Subcutaneous abdominal adipose tissue (tissue), 5 donors: ENCODE results near the gene FAAP20.

Source experiments
- H3K27ac ChIP-seq: one replicate; pipeline ENCODE4 v1.7.0; 2013; ENCODE audit warnings: low read depth, mild to moderate bottlenecking, inconsistent platforms, low read length, moderate library complexity
- H3K27me3 ChIP-seq, 5 donors: one replicate each; pipeline ENCODE4 v1.7.0; 2013; ENCODE audit warnings: low read length in 5 of 5, inconsistent platforms in 1 of 5; ENCODE audit not compliant: control insufficient read depth in 5 of 5, insufficient read depth in 4 of 5
- H3K36me3 ChIP-seq, 5 donors: one replicate each; pipeline ENCODE4 v1.7.0; 2013; ENCODE audit warnings: low read length in 5 of 5; ENCODE audit not compliant: control insufficient read depth in 5 of 5, insufficient read depth in 5 of 5
- H3K4me1 ChIP-seq, 5 donors: one replicate each; pipeline ENCODE4 v1.7.0; 2013; ENCODE audit warnings: low read length in 5 of 5, mild to moderate bottlenecking in 3 of 5, moderate library complexity in 1 of 5; ENCODE audit not compliant: control insufficient read depth in 5 of 5, insufficient read depth in 5 of 5
- H3K4me3 ChIP-seq, 5 donors: one replicate each; pipeline ENCODE4 v1.7.0; 2013; ENCODE audit warnings: low read length in 5 of 5, low read depth in 1 of 5
- H3K9ac ChIP-seq, 5 donors: one replicate each; pipeline ENCODE4 v1.7.0; 2013; ENCODE audit warnings: low read length in 5 of 5, mild to moderate bottlenecking in 4 of 5, moderate library complexity in 3 of 5
- H3K9me3 ChIP-seq, 5 donors: one replicate each; pipeline ENCODE4 v1.7.0; 2013; ENCODE audit warnings: low read length in 5 of 5; ENCODE audit not compliant: control insufficient read depth in 5 of 5
- donor health status: healthy.
- donor health status: healthy.
- donor health status: healthy.
- donor health status: healthy.
- donor health status: healthy.

The FAAP20 gene

DNA sequence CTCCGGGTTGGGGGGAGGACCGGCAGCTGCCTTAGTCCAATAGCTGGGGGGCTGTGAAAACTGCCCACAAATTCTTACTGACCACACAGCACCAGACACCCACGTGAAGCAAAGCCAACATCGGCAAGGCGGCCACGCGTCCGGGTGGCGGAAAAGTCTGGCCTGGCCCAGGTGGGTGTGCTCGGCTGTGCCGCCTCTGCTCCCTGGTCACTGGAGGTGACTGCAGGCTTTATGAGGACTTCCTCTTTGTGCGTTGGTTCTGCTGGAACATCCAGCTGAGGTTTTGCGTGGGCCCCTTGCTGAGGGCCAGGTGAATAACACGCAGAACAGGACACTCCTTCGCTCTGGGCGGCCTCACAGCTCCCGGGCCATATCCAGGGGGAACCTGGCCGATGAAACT, 35.4 kb downstream of the FAAP20 start:
- Histone ChIP-seq H3K4me1 (no peaks in the 10 kb centered on the region), H3K27ac (no peak overlapping the region), H3K4me3 (no peak overlapping the region), H3K9me3 (peaks cover 0 to 8% (median 0%) of the 10 kb centered on the region in 5 donors), H3K36me3 (no peaks in the 10 kb centered on the region), H3K9ac (no peak overlapping the region), H3K27me3 (peaks cover 0 to 5% (median 2%) of the 10 kb centered on the region in 5 donors)

DNA sequence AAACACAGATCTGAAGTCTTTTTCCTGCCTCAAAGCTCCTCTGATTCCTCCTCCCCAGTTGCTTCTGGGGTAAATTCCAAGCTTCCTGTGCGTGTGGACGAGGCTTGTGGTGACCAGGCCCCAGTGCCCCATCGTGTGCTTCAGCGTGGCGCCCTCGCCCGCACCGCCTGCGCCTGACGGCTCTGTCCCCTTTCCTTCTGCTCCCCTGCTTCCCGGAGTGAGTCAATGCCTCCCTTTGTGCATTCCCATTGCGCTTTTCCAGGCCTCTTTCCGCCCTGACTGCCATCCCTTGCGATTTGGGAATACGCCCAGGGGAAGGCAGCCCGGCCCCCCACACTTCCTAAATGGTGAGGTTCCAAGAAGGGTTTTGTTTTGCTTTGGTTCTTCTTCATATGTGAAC, 36.3 kb downstream of the FAAP20 start:
- Histone ChIP-seq H3K9me3 (peaks cover 0 to 5% (median 0%) of the 10 kb centered on the region in 5 donors), H3K4me3 (no peak overlapping the region), H3K36me3 (no peaks in the 10 kb centered on the region), H3K4me1 (no peaks in the 10 kb centered on the region), H3K9ac (no peak overlapping the region), H3K27me3 (peaks cover 0 to 5% (median 2%) of the 10 kb centered on the region in 5 donors), H3K27ac (no peak overlapping the region)

DNA sequence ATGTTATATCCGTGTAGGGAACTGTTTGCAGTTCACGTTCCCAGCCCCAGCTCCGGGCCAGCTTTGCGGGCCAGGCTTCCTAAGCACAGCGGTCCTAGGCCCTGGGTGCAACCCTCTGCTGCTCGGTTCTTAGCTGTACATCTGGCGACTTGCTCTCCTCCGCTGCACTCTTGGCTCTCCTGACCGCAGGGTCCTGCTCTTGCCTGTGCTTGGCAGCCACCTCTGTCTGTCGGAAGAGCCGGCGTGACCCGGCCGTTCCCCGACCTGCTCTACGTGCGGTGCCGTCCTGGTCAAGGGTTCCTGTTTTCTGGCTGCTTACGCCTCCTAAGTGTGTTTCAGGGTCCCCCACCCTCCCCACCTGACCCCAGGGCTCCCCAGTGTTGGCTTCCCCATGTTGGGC, 36.7 kb downstream of the FAAP20 start:
- no peaks in the 10 kb centered on the region for H3K36me3 ChIP-seq
- H3K4me1 ChIP-seq: no peaks in the 10 kb centered on the region
- peaks cover 0 to 5% (median 0%) of the 10 kb centered on the region in 5 donors for H3K9me3 ChIP-seq
- H3K27me3 ChIP-seq: peaks cover 0 to 6% (median 2%) of the 10 kb centered on the region in 5 donors
- no peak overlapping the region for H3K27ac ChIP-seq
- no peak overlapping the region for H3K4me3 ChIP-seq
- no peak overlapping the region for H3K9ac ChIP-seq

DNA sequence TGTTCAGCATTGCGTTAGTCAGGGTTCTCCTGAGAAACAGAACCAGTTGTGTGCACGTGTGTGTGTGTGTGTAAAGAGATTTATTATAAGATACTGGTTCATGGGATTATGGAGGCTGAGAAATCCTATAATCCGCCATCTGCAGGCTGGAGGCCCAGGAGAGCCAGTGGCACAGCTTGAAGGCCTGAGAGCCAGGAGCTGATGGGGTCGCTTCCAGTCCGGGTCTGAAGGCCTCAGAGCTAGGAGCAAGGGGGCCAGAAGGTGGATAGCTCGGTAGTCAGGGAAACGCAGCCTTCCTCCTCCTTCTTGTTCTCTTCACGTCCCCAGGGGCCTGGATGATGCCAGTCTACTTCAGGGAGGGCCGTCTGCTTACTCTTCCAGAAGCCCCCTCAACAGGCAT, 37.7 kb downstream of the FAAP20 start:
- Histone ChIP-seq H3K36me3 (no peaks in the 10 kb centered on the region), H3K9me3 (peaks cover 0 to 5% (median 0%) of the 10 kb centered on the region in 5 donors), H3K9ac (no peak overlapping the region), H3K4me3 (no peak overlapping the region), H3K4me1 (no peaks in the 10 kb centered on the region), H3K27me3 (peaks cover 0 to 8% (median 2%) of the 10 kb centered on the region in 5 donors), H3K27ac (no peak overlapping the region)

DNA sequence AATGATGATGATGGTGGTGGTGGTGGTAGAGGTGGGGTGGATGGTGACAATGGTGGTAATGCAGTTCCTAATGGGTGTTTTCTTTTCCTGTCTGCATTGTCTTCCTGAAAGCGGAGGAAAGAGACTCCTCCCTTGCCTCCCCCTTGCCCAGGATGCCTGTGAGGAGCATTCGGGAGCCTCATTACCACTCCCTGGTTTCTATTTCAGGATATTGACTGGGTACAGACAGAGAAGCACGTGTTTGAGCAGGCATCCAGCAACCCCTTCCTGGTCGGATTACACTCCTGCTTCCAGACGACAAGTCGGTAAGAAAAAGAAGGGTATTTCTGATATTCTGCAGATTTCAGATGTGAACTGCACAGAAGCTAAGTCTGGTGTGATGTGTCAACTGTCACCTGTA, 38.8 kb downstream of the FAAP20 start:
- H3K4me1 ChIP-seq: no peaks in the 10 kb centered on the region
- H3K9ac ChIP-seq: no peak overlapping the region
- no peak overlapping the region for H3K4me3 ChIP-seq
- peaks cover 0 to 5% (median 0%) of the 10 kb centered on the region in 5 donors for H3K9me3 ChIP-seq
- no peak overlapping the region for H3K27ac ChIP-seq
- no peaks in the 10 kb centered on the region for H3K36me3 ChIP-seq
- peaks cover 0 to 4% (median under 1%) of the 10 kb centered on the region in 5 donors for H3K27me3 ChIP-seq

DNA sequence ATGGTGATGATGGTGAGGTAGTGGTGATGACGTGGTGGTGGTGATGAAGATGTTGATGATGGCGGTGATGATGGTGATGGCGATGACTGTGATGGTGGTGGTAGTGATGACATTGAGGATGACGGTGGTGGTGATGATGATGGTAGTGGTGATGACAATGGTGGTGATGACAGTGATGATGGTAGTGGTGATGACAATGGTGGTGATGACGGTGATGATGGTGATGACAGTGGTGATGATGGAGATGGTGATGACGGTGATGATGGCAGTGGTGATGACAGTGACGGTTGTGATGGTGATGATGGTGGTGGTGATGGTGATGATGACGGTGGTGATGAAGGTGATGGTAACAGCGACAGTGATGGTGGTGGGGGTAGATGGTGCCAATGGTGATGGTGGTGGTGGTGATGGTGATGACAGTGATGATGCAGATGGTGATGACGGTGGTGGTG, 39.4 kb downstream of the FAAP20 start:
- Histone ChIP-seq H3K27ac (no peak overlapping the region), H3K4me3 (no peak overlapping the region), H3K9me3 (peaks cover 0 to 5% (median 0%) of the 10 kb centered on the region in 5 donors), H3K36me3 (no peaks in the 10 kb centered on the region), H3K4me1 (no peaks in the 10 kb centered on the region), H3K9ac (no peak overlapping the region), H3K27me3 (peaks cover 0 to 4% (median 2%) of the 10 kb centered on the region in 5 donors)

DNA sequence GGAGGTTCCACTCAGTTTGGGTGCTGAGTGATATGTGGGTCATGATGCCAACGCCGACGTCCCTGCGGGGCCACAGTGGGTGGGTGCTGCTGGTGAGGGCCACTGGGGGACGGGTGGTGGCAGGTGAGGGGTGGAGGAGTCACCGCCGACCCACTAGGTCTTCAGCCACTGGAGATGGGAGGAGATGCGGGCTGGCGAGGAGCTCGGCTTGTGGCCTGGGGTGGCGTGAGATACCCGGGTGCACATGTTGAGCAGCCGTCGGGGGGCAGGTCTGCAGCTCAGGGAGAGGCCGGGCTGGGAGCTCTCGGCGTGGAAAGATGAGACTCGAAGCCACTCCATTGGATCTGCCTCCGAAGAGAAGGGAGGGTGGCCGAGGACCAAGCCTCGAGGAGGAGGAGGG, 40.5 kb downstream of the FAAP20 start:
- Histone ChIP-seq H3K27me3 (peaks cover 0 to 8% (median 2%) of the 10 kb centered on the region in 5 donors), H3K4me1 (peaks cover 0 to 3% (median under 1%) of the 10 kb centered on the region in 5 donors), H3K36me3 (no peaks in the 10 kb centered on the region), H3K27ac (no peak overlapping the region), H3K9ac (no peak overlapping the region), H3K4me3 (no peak overlapping the region), H3K9me3 (peaks cover 0 to 5% (median 0%) of the 10 kb centered on the region in 5 donors)

DNA sequence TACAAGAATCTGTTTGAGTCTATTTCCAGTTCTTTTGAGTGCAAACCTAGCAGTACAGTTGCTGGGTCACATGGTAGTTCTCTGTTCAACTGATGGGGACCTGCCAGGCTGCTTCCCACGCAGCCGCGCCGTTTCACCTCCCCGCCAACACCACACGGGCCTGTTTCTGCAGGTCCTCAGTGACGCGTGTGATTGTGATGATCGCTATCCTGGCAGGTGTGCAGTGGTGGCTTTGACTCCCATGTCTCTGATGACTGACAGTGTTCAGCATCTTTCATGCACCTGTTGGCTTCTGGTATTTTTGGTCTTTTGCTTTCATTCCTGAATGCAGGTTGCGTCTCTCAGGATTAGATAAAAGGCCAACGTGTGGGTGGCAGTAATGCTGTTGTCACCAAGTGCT, 41.6 kb downstream of the FAAP20 start:
- no peak overlapping the region for H3K27ac ChIP-seq
- no peak overlapping the region for H3K9ac ChIP-seq
- H3K36me3 ChIP-seq: no peaks in the 10 kb centered on the region
- peaks cover 0 to 5% (median 0%) of the 10 kb centered on the region in 5 donors for H3K9me3 ChIP-seq
- H3K4me1 ChIP-seq: peaks cover 0 to 9% (median 5%) of the 10 kb centered on the region in 5 donors
- H3K27me3 ChIP-seq: peaks cover 0 to 13% (median 5%) of the 10 kb centered on the region in 5 donors
- no peak overlapping the region for H3K4me3 ChIP-seq

DNA sequence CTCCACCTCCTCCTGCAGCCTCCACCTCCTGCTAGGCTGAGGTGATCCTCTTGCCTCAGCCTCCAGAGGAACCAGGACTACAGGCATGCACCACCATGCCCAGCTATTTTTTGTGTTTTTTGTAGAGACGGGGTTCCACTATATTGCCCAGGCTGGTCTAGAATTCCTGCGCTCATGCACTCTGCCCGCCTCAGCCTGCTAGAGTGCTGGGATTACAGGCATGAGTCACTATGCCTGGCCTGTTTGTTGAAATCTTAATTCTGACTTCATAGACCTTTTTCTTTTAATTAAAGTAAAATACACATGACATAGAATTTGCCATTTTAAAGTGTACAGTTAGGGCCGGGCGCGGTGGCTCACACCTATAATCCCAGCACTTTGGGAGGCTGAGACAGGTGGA, 42.7 kb downstream of the FAAP20 start:
- Histone ChIP-seq H3K36me3 (no peaks in the 10 kb centered on the region), H3K9ac (no peak overlapping the region), H3K9me3 (peaks cover 0 to 5% (median 0%) of the 10 kb centered on the region in 5 donors), H3K4me1 (peaks cover 0 to 9% (median 5%) of the 10 kb centered on the region in 5 donors), H3K4me3 (no peak overlapping the region), H3K27me3 (peaks cover 0 to 13% (median 5%) of the 10 kb centered on the region in 5 donors), H3K27ac (no peak overlapping the region)

DNA sequence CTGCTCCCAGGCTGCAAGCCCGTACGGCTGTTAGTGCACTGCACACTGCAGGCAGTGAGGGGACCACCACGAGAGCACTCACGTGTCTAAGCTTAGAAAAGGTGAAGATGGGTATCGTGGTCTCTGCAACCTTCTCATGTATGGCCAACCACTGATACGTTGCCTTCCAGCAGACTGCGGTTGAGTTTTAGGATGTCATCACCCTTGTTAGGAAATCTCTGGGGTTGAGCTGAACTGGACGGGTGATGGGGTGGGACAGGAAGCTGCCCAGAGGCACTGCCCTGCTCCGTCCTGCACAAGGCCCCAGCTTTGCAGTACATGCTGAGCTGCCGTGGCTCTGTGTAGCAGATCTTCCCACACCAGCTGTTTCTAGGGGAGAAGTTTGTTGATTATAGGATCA, 43.3 kb downstream of the FAAP20 start:
- Histone ChIP-seq H3K27ac (no peak overlapping the region), H3K4me1 (peaks cover 0 to 9% (median 5%) of the 10 kb centered on the region in 5 donors), H3K4me3 (no peak overlapping the region), H3K27me3 (peaks cover 0 to 13% (median 5%) of the 10 kb centered on the region in 5 donors), H3K36me3 (no peaks in the 10 kb centered on the region), H3K9ac (no peak overlapping the region), H3K9me3 (peaks cover 0 to 5% (median 0%) of the 10 kb centered on the region in 5 donors)
